K562 (cell line): Measurements from ENCODE around the gene CHD6. TPM values are rescaled to one million over a fixed set of nuclear protein-coding genes. Genes with fewer than 3 reads are reported as not detected.
A peak's percentile ranks its signal among the peaks of the same experiment; 100 is the strongest.

Experiments used
- ATAC-seq: fragments of 200-7000 bp; cut with Tn5 transposase; 3 replicates; pipeline ENCODE4 v1.9.1; 2020; ENCODE audit warnings: moderate library complexity
- BruUV-seq: library from RNA; stranded (reverse); fragments of 400-500 nt; replicated peaks from 2 replicates; lab custom pipeline; 2021; lab: Mats Ljungman, UMichigan
- CTCF ChIA-PET: fragments of 300-600 bp; formaldehyde crosslinking; extraction: SDS; loops from one replicate; lab custom pipeline; 2021; ENCODE audit warnings: low intra/inter-chr PET ratio; lab: Yijun Ruan, JAX
- POLR2A ChIA-PET: fragments of 300-600, 350-650 bp; sonication (Branson Sonifier 250); formaldehyde crosslinking; extraction: SDS; loops from one replicate; lab custom pipeline; 2021; ENCODE audit warnings: antibody characterized with exemption, inconsistent platforms; lab: Yijun Ruan, JAX
- DNase-seq, 4 experiments: peaks; one replicate each; pipeline versions ENCODE4 v3.0.0 to v3.0.0-alpha.2; 2011 to 2018; ENCODE audit warnings: low spot score in 3 of 4, mixed read lengths in 3 of 4; ENCODE audit errors: extremely low read depth in 1 of 4
- FAIRE-seq: peaks from 2 replicates; lab custom pipeline; 2011; peaks lifted over from hg19 to GRCh38; lab: Jason Lieb, UNC
- H2AFZ ChIP-seq: 2 replicates; pipeline ENCODE4 v1.6.0; 2011; ENCODE audit warnings: low read depth, low read length, control low read depth, inconsistent platforms
- H3K27ac ChIP-seq: fragments of 200-600 bp; 3 replicates; pipeline ENCODE4 v1.8.0; 2011; ENCODE audit warnings: low read depth, mild to moderate bottlenecking, control low read depth, inconsistent platforms, low read length, moderate library complexity, mixed read lengths; ENCODE audit errors: extremely low read depth
- H3K27me3 ChIP-seq, 2 experiments: fragments of 300-600 bp in 1 of 2; 2 replicates in 1 of 2; 3 replicates in 1 of 2; pipeline versions ENCODE4 v1.6.0 to v1.8.0; 2011; ENCODE audit warnings: inconsistent platforms in 2 of 2, low read length in 2 of 2, mild to moderate bottlenecking in 1 of 2, mixed read lengths in 1 of 2, moderate library complexity in 1 of 2; ENCODE audit not compliant: control insufficient read depth in 2 of 2, insufficient read depth in 2 of 2
- H3K36me3 ChIP-seq: fragments of 300-600 bp; 3 replicates; pipeline ENCODE4 v1.8.0; 2011; ENCODE audit warnings: mild to moderate bottlenecking, low read length, inconsistent platforms; ENCODE audit not compliant: control insufficient read depth, insufficient read depth
- H3K4me1 ChIP-seq, 2 experiments: fragments of 200-600 bp in 1 of 2; replicated peaks in 1 of 2; 2 replicates in 1 of 2; 3 replicates in 1 of 2; pipeline versions ENCODE4 v1.5.1 to v1.8.0; 2011; ENCODE audit warnings: inconsistent platforms in 2 of 2, low read length in 2 of 2, mild to moderate bottlenecking in 1 of 2, mixed read lengths in 1 of 2, moderate library complexity in 1 of 2; ENCODE audit not compliant: control insufficient read depth in 2 of 2, insufficient read depth in 2 of 2
- H3K4me2 ChIP-seq: 2 replicates; pipeline ENCODE4 v1.6.1; 2011; ENCODE audit warnings: low read length, control low read depth, inconsistent platforms, mixed read lengths; ENCODE audit not compliant: insufficient read depth
- H3K4me3 ChIP-seq: fragments of 200-600 bp; sonication (generic), shearing (Covaris generic); 2 replicates; pipeline ENCODE4 v1.5.1; 2016; ENCODE audit warnings: control low read depth, inconsistent platforms
- H3K79me2 ChIP-seq: fragments of 200-600 bp; 3 replicates; pipeline ENCODE4 v1.8.0; 2011; ENCODE audit warnings: low read length, inconsistent platforms; ENCODE audit not compliant: control insufficient read depth, insufficient read depth
- H3K9ac ChIP-seq, 2 experiments: 2 replicates each; pipeline versions ENCODE4 v1.6.0 to v1.6.1; 2011; ENCODE audit warnings: low read depth in 2 of 2, low read length in 2 of 2, control low read depth in 1 of 2, inconsistent platforms in 1 of 2, mild to moderate bottlenecking in 1 of 2, mixed read lengths in 1 of 2; ENCODE audit not compliant: insufficient read depth in 1 of 2
- H3K9me1 ChIP-seq: one replicate; pipeline ENCODE4 v1.6.0; 2011; ENCODE audit warnings: inconsistent platforms, mild to moderate bottlenecking, low read length, moderate library complexity; ENCODE audit not compliant: control insufficient read depth, insufficient read depth
- H3K9me3 ChIP-seq: replicated peaks from 2 replicates; pipeline ENCODE4 v1.5.1; 2011; ENCODE audit warnings: low read depth, low read length, inconsistent platforms; ENCODE audit not compliant: control insufficient read depth, insufficient read depth
- H4K20me1 ChIP-seq: replicated peaks from 2 replicates; pipeline ENCODE4 v1.6.1; 2011; ENCODE audit warnings: low read length, inconsistent platforms, mixed read lengths; ENCODE audit not compliant: control insufficient read depth, insufficient read depth
- C11orf30 ChIP-seq: fragments of 450-650 bp; IDR thresholded peaks from 2 replicates; pipeline ENCODE4 v1.6.1; 2016; ENCODE audit warnings: low read depth, mild to moderate bottlenecking
- CBFA2T3 ChIP-seq: fragments of 450-650 bp; IDR thresholded peaks from 2 replicates; pipeline ENCODE4 v1.6.1; 2017
- FOSL1 ChIP-seq: fragments of 200-800 bp; sonication (Bioruptor generic); conservative IDR thresholded peaks from 2 replicates; pipeline ENCODE4 v1.6.1; 2016; ENCODE audit warnings: missing genetic modification characterization, missing compliant biosample characterization
- HMBOX1 ChIP-seq: sonication (generic); IDR thresholded peaks from 2 replicates; pipeline ENCODE4 v1.6.1; 2016
- MAFF ChIP-seq: IDR thresholded peaks from 2 replicates; pipeline ENCODE4 v1.6.1; 2012; ENCODE audit warnings: low read length, improper control_type of control experiment
- MAFG ChIP-seq: fragments of 450-650 bp; conservative IDR thresholded peaks from 2 replicates; pipeline ENCODE4 v1.6.1; 2016; ENCODE audit warnings: missing genetic modification characterization, missing compliant biosample characterization
- MAFK ChIP-seq: IDR thresholded peaks from 2 replicates; pipeline ENCODE4 v1.6.1; 2011; ENCODE audit warnings: low read length, improper control_type of control experiment
- PHF8 ChIP-seq: fragments of 200-600 bp; sonication (generic); IDR thresholded peaks from 2 replicates; pipeline ENCODE4 v1.6.1; 2012; ENCODE audit warnings: mixed run types, mild to moderate bottlenecking, inconsistent platforms, low read length, moderate library complexity, borderline replicate concordance
- TAF1 ChIP-seq: IDR thresholded peaks from 2 replicates; pipeline ENCODE4 v1.6.1; 2011; ENCODE audit warnings: mild to moderate bottlenecking, low read length, moderate library complexity; ENCODE audit not compliant: insufficient read depth, control insufficient read depth, severe bottlenecking; ENCODE audit errors: extremely low read depth
- ZBTB26 ChIP-seq: fragments of 450-650 bp; formaldehyde crosslinking; IDR thresholded peaks from 2 replicates; pipeline ENCODE4 v1.4.0; 2022; ENCODE audit warnings: missing genetic modification characterization
- ZBTB8A ChIP-seq: fragments of 450-650 bp; IDR thresholded peaks from 2 replicates; pipeline ENCODE4 v1.6.1; 2018; ENCODE audit warnings: mild to moderate bottlenecking, moderate library complexity; ENCODE audit not compliant: partially characterized antibody
- ZNF316 ChIP-seq: fragments of 450-650 bp; IDR thresholded peaks from 2 replicates; pipeline ENCODE4 v1.6.1; 2016
- ZNF347 ChIP-seq: fragments of 450-650 bp; formaldehyde crosslinking; IDR thresholded peaks from 2 replicates; pipeline ENCODE4 v1.4.0; 2020; ENCODE audit warnings: low read depth, mild to moderate bottlenecking, moderate library complexity
- WGBS: fragments of 100-300 bp; shearing (Covaris generic); methylation state at CpG from one replicate; pipeline ENCODE4 v1.1.6; 2016; ENCODE audit warnings: low coverage, mixed read lengths; ENCODE audit not compliant: insufficient coverage; ENCODE audit errors: missing lambda C conversion rate; 5-methylcytosine and 5-hydroxymethylcytosine counted together
- in situ Hi-C: fragments of 300-500 bp; cut with MboI; formaldehyde crosslinking; loops from 4 replicates; pipeline ENCODE4 v1.15.0; 2018; ENCODE audit warnings: inconsistent platforms, mixed read lengths
- intact Hi-C: fragments of 100-400 bp; cut with micrococcal nuclease; formaldehyde crosslinking; loops from 2 replicates; pipeline ENCODE4 v1.14.2; 2022
- polyA plus RNA-seq, 8 experiments: library from polyadenylated mRNA; depleted of rRNA in 4 of 8; stranded (reverse) in 5 of 8; unstranded in 3 of 8; fragments of >200 nt; fragmentation: Nextera tagmentation in 2 of 8; fragmentation: Illumina TruSeq in 1 of 8; extraction: Ambion mirVana in 2 of 8; extraction: Trizol in 1 of 8; gene quantifications; 2 replicates each; pipeline versions ENCODE4 v1.2.1 to v1.2.3, GENCODE V29; 2011 to 2014; ENCODE audit warnings: inconsistent platforms in 1 of 8, missing spikeins in 1 of 8
- total RNA-seq, 7 experiments: library from RNA; depleted of rRNA in 6 of 7; stranded (reverse); fragments of >200 nt in 6 of 7; fragmentation: Illumina TruSeq in 2 of 7; extraction: Trizol in 2 of 7; gene quantifications; 2 replicates each; pipeline versions ENCODE4 v1.2.1 to v1.2.3, GENCODE V29; 2011 to 2021; ENCODE audit warnings: low replicate concordance in 1 of 7

The CHD6 gene
- total and polyA plus RNA-seq, 9 of the 15 experiments (the other 6 are each of a cell fraction or from before 2014, with no cell fraction given), result 3.9 to 24.2 (median 12.8) TPM

- no peak overlapping the region for H3K9ac ChIP-seq
- no peaks in the 10 kb centered on the region for H3K9me1 ChIP-seq
- DNase-seq (peak in 2 of 4 experiments; percentile 22 to 52), FAIRE-seq (peak; percentile 86), ATAC-seq (peak; percentile 70)
- in situ Hi-C loops, result no loop called here
- H3K27ac ChIP-seq, result no peak overlapping the region
- H4K20me1 ChIP-seq, result no peaks in the 10 kb centered on the region
- 14% methylated on average over 3 of the region's 3 CpGs for WGBS
- H3K27me3 ChIP-seq, result no peaks in the 10 kb centered on the region
- no peaks in the 10 kb centered on the region for H3K9me3 ChIP-seq
- peaks cover 17% of the 10 kb centered on the region for H3K79me2 ChIP-seq
- intact Hi-C loops, result no loop called here
- H3K4me1 ChIP-seq, result peaks cover 6 to 20% of the 10 kb centered on the region in 2 experiments
- BruUV-seq, result no TSS peak
- peak; percentile 91 for TF ChIP-seq MAFG
- TF ChIP-seq PHF8, result no peak
- TF ChIP-seq HMBOX1, result 0 out of 2 replicates have a peak, but pooled peaks have one; percentile 25
- peak; percentile 95 for TF ChIP-seq C11orf30
- peak; percentile 49; the same call in 1 of the 2 replicates for TF ChIP-seq FOSL1 (tag)
- no peak for TF ChIP-seq TAF1
- peak; percentile 86 for TF ChIP-seq MAFK
- TF ChIP-seq MAFF, result peak; percentile 92
- peak; percentile 97 for TF ChIP-seq ZNF316
- TF ChIP-seq ZBTB26 (CRISPR knock-in tag), result no peak
- TF ChIP-seq ZBTB8A, result no peak
- 0 out of 2 replicates have a peak, but pooled peaks have one; percentile 9 for TF ChIP-seq CBFA2T3
- no peak for TF ChIP-seq ZNF347
- no peak overlapping the region for H3K4me3 ChIP-seq
- CTCF ChIA-PET, result no interaction called here
- no peak overlapping the region for H3K4me2 ChIP-seq
- peaks cover 3% of the 10 kb centered on the region; the same call in 2 of the 3 replicates for H3K36me3 ChIP-seq
- no peak overlapping the region for H2AFZ ChIP-seq
- POLR2A ChIA-PET, result interaction anchor here (0.8 to 2.8 kb wide), 3 partner anchors 9 to 46 kb away, joined by 3 to 15 read pairs (median 7); no protein-coding TSS in a partner anchor
Measured at GRCh38 chr20:41526327-41526726, 91.8 kb downstream of the CHD6 start.
